GM18511 (cell line): ENCODE results near the gene TMEM154.

Experiments used
- ATAC-seq: cut with Tn5 transposase; IDR thresholded peaks from one replicate; pipeline ENCODE4 v1.9.1; 2021; ENCODE audit warnings: mild to moderate bottlenecking, moderate library complexity; ENCODE audit not compliant: unreplicated experiment

Gene TMEM154, protein sequence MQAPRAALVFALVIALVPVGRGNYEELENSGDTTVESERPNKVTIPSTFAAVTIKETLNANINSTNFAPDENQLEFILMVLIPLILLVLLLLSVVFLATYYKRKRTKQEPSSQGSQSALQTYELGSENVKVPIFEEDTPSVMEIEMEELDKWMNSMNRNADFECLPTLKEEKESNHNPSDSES

DNA sequence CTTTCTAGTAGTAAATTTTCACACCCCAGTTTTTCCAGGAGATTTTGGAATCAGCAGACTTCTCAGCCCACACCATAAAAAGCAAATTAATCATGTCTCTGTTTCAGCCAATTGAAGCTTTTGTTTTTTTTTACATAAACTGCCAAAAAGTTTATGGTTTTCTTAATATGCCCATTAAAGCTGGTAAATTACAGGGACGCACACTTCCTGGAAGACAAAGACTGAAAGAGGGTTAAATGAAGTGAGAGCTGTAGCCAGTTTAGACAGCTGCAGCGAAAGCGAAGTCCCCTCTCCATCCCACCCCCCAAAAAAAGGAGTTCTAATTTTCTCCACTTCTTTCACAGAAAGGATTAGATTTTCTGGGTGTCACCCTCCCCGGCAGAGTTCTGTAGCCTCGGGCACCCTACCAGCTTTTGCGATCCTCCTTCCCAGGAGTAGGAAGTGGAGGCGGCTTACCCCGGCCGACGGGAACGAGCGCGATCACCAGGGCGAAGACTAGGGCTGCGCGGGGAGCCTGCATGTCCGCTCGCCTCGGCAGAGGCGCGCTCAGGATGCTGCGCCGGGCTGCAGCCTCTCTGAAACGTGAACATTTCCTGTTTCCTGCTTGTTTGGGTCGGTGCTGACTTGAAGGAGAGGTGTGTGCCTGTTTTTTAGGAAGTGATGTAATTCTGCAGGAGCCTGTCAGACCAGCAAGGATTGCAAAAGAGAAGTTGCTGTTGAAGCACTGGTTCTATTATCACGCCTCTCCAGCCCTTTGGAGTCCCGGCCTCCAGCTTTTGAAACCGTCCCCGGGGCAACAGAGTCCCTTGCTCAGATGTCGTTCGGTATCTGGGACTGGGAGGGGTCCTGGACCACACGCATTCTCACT lies at the start of gene TMEM154:
Gene TMEM154, minus strand, starts transcription at position 584 of the 868 bp plus-strand sequence. Its CDS starts 64 bp downstream, at position 520.
- peak; percentile 64 for ATAC-seq

DNA sequence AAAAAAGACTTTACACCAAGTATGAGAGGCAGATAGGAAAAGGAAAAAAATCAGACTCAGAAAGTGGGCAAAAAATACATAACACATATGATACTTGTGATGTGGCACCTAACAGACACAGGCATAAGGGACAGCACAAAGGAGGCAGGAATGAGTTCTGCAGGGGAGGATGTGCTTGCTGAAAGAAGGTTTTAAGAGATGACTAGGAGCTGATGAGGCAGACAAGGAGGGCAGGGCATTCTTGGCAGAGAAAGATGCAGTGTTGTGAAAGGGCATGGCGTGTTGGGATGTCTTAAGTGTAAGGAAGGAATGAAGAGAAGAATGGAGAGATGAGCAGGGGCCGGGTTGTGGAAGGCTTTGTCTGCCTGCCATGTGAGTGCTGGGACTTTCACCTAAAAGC lies 49.7 kb upstream of the TMEM154 start:
- ATAC-seq = no peak

DNA sequence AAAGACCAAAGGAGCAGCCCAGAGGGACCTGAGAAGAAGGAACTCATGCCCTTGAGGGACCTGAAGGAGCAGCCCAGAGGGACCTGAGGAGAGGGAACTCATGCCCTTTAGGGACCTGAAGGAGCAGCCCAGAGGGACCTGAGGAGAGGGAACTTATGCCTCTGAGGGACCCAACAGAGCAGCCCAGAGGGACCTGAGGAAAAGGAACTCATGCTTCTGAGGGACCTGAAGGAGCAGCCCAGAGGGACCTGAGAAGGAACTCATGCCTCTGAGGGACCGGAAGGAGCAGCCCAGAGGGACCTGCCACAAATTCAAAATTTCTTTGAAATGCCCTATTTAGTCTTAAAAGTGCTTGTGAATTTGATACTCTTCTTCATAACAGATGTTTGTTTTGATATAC lies 48.5 kb upstream of the TMEM154 start:
- no peak for ATAC-seq

DNA sequence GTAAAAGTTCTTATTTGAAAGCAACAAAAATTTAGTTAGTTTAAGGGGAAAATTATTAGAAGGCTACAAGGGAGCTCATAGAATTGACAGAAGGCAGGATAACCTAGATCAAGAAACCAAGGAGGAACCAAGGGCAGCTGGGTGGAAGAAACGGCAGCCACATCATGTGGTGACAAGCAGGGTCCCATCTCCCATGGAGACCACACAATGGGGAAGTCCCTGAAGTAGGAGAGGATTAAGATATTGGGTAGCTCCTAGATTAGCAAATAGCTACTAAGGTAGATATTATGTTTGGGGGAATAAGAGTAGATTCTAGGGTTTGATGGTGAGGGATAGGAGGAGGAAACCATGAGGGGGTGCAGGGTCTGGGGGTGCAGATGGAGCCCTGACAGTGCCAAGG lies 48.0 kb upstream of the TMEM154 start:
- no peak for ATAC-seq

DNA sequence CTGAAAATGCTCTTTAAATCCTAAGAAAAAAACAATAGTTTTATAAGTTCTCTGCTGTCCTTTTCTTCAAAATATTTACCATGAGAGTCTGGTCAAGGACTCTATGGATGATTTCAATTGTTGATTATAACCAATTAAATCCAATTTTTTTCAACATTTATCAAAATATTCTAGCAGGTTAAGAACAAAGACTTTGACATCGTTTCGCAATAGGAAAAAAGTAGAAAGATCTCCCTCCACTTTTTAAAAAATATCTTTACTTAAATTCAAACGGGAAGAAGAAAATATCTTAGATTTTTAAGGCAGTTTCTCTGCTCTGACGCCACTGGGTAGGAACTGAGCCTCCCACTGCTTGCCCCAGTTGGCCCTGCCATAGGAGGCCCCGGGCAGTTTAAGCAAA lies 44.7 kb upstream of the TMEM154 start:
- ATAC-seq = no peak

DNA sequence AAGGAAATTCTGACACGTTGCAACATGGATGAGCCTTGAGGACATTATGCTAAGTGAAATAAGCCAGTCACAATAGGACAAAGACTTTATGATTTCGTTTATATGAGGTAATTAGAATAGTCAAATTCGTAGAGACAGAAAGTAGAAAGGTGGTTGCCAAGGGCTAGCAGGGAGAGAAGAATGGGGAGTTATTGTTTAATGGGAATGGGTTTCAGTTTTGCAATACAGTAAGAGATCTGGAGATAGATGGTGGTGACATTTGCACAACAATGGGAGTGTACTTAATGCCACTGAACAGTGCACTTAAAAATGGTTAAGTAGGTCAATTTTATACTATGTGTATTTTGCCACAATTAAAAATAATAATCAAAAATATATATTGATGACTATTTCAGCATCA lies 43.4 kb upstream of the TMEM154 start:
- ATAC-seq = no peak

DNA sequence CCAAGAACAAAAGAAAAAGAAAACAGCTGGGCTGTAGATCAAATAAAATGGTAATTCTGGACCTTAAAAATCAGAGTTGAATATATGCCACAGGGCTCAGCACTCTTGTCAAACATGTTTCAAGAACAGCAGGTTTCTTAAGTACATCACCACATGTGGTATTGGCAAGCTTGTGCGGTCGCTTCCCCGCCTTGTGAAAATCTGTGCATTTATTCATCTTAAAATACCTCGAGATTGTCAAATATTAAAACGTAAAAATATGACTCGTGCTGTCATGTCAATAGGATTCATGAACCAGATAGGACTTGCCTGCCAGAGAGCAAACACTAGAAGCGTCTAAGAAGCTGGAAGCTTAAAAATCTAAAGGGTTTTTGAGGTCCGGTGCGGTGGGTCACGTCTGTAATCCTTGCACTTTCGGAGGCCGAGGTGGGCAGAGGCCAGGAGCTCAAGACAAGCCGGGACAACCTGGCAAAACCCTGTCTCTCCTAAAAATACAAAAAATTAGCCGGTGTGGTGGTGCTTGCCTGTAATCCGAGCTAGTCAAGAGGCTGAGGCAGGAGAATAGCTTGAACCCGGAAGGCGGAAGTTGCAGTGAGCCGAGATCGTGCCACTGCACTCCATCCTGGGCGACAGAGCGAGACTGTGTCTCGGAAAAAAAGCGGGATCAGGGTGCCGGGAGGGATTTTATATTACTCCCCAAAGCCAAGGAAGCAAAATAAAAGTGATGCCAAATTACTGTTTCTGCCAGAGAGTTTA lies 40.2 kb upstream of the TMEM154 start:
- no peak for ATAC-seq

DNA sequence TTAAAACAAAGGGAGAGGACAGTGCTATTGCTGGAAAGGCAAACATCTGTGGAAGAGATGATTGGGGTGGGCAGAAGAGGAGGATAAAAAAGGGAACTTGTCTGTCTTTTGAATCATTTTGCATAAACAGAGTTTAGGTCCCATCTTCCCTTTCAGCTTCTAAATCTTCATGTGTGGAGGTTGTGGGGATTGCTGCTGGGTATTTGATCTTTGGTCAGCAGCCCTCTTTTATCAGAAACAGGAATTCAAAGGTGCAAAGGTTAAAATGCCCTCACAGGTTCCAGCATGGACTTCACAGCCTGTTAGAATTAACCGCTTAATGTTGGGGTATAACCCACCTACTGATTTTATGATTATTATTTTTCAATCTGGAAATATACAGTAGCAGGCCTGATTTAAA lies 39.5 kb upstream of the TMEM154 start:
- no peak for ATAC-seq

DNA sequence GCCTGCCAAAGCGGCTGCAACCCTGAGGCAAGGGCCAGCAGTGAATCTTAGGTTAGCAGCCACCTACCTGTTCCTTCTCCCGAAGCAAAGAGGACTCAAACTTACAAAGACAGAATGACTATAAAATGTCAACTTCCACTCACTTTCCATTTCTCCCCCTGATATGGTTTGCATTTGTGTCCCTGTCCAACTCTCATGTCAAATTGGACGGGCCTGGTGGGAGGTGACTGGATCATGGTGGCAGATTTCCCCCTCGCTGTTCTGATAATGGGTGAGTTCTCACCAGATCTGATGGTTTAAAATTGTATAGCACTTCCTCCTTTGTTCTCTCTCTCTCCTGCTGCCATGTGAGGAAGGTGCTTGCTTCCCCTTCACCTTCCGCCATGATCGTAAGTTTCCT lies 35.3 kb upstream of the TMEM154 start:
- ATAC-seq = no peak

DNA sequence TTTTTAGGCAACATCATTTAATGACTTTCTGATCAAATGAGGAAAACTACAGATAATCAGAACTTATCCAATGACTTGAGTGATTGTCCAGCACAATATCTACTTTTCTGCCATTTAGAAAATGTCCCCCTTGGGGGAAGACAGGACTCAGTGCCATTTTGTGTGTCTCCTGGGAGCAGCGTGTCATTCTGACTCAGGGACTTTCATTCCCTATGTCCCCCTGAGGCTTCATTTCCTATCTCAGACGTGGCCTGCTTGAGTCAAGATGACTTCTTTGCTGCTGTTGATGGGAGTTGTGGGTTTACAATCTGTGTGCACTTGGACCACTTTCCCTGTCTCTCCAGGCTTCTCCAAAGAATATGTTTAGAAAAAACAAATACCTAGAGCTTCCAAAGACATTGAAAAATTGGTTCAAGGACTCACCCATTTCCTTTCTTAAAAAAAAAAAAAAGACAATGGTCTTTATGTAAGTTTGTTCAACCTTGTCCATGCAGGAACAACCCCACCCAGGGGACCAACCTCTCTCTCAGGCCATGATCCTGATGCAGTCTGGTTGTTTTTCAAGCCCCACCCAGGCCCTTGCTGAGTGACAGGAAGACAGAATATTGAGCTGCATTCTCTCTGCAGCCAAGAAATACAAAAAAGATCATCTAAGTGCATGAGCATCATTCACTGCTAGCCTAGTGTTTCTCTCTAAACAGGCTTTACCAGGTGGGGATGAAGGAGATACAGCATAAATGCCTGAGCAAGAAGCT lies 34.3 kb upstream of the TMEM154 start:
- ATAC-seq = no peak

DNA sequence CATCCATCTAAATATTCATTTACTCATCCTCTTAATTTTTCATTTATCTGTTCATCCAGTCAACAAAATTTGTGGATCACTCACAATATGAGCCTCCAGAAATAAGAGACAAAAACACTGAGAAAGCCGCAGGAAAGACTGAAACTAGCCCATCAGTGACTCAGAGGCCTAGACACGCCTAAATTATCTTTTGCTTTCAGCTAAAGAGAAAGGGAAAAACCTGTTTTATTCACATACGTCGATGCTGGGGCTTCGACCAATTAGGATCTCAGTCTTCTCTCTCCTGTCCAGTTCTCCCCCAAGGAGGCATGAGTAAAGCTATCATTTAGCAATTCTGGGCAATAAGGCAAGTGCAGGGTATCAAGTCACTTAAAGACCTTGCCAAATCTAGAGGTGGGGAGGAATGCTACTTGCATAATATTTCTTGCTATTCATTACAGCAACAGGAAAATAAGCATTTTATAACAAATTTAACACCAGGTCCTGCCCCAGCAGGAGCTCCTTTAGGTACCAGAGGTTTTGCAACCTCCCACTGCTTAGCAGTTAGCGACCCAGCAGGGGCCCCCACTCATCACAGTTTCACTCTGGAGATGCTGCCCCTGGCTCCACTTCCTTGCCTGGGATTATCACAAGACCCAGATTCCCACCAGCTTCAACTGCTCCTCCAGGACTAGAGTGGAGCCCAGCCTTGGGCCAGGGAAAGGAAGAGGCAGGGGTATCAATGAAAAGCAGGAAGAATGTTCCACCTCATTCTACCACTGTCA lies 30.1 kb upstream of the TMEM154 start:
- no peak for ATAC-seq

DNA sequence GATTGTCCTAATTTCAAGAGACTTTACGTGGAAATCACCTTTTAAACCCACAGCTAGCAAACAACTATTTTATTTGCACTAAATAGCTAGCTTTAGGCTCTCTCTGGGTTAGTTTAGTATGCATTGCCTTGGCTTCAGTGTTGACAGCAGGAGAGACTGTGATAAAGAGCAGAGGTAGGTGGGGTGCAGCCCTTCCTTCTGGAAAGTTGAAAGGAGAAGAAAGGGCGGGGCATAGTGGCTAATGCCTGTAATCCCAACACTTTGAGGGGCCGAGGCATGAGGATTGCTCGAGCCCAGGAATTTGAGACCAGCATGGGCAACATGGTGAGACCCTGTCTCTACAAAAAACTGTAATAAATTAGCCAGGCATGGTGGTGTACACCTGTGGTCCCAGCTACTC lies 29.0 kb upstream of the TMEM154 start:
- no peak for ATAC-seq

DNA sequence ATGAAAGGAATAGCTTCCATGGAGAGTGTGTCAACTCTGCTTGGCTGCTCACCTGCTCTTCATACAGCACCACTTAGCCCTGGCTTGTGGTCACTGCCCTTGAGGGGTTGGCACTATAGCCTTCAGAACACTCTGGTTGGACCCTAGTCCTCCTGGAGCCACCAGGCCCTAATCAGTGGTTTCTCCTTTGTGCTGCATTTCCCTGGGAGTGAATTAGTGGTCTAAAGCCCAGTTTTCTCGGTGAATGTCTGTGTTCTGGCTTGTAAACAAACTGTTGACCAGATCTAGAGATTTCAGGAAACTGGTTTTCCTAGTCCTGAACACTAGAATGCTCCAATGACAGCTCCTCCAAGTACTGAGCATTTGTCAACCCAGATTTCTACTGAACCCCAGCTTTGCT lies 28.6 kb upstream of the TMEM154 start:
- no peak for ATAC-seq

DNA sequence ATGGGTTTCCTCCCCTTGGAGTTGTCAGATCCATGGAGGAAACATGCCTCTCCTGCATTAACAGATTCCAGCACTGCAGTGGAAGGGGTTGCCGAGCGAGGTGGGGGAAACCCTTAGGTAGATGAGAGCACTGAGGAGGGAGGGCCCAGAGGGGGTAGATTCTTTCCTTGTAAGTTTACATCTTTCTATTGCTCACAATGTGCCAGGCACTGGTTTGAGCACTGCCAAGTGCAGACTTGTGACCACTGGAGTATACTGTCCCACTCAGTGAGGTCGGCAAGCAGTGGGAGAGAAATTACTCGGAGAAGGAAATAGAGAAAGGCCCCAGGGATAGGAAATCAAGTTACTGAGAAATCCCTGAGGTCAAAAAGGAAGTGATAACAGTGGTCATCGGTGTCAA lies 27.8 kb upstream of the TMEM154 start:
- no peak for ATAC-seq

DNA sequence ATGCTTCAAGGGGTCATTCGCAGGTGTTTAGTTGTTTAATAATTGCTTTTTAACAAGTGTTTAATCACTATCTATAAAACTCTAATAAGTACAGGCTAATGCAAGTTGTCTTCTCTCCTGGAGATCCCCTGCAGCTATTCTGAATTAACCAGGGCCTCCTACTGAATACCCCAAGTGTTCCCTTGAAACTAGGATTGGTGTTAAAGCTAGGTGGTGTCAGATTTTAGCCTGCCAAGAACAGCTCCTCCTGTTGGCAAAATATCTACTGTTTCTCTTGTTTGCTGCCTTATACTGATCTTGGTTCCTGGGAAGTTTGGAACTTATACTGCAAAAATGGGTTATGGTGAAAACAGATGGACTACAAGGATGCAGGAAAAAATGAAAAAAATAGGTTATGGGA lies 26.1 kb upstream of the TMEM154 start:
- no peak for ATAC-seq

DNA sequence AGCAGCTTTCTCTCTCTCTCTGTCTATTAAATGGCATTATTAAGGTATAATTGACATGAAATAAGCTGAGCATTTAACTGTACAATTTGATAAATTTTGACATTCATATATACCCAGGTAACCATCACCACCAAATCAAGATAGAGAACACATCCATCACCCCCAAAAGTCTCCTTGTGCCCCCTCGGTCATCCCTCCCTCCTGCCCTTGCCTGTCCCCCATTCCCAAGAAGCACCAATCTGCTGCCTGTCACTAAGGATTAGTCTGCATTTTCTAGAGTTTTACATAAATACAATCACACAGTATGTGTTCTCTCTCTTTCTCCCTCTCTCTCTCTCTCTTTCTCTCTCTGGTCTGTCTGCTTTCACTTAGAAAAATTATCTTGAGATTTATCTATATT lies 25.0 kb upstream of the TMEM154 start:
- no peak for ATAC-seq

DNA sequence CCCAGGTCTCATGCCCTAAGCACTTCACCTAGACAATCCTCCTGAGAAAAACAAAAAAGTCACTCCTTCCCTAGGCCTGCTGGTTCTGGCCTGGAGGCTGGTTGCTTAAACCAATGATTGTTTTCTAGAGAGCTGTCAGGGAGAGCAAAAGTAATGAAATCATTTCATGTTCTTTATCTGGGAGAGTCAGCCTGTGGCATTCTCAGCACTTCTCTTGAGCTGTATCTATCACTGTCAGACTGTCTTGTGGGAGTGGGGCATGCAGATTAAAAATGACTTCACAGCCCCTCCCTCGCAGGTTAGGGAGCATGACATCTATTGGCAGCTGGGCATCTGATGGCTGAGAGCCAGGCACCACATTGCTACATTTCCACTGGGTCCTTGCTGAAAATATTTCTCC lies 20.4 kb upstream of the TMEM154 start:
- no peak for ATAC-seq

DNA sequence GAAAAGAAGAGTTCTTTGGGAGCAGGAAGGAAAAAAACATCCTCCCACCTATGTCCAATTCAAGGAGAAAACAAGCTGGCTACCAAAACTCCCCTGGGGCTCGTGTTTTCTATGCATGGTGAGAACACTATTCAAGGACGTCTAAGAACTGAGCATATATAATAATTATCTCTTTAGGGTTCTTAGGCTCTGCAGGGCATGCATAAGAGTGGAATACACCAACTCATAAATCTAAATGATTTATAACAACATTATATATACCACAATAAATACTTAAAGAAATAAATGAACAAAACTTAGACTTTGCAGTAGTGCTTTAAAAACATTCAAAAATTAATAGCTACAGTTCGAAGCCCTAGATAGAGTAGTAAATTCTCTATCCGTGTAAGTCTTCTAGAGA lies 19.5 kb upstream of the TMEM154 start:
- no peak for ATAC-seq

DNA sequence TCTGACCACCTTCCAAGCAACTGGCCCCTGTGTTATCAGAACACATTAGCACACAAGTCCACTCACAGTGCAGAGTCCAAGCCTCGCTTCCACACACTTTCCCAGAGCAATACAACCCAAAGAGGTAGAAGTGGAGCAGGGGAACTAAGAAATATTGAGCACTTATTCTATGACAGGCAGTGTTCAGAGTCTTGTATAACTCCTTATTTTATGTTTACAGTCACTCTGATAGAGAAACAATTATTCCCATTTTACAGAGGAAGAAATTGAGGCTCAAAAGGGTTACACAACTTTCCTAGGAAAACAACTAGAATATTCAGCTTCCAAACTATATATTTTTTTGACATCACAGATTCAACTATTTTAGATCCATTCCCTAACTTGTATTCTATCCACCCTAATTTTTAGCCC lies 18.3 kb upstream of the TMEM154 start:
- ATAC-seq = no peak

DNA sequence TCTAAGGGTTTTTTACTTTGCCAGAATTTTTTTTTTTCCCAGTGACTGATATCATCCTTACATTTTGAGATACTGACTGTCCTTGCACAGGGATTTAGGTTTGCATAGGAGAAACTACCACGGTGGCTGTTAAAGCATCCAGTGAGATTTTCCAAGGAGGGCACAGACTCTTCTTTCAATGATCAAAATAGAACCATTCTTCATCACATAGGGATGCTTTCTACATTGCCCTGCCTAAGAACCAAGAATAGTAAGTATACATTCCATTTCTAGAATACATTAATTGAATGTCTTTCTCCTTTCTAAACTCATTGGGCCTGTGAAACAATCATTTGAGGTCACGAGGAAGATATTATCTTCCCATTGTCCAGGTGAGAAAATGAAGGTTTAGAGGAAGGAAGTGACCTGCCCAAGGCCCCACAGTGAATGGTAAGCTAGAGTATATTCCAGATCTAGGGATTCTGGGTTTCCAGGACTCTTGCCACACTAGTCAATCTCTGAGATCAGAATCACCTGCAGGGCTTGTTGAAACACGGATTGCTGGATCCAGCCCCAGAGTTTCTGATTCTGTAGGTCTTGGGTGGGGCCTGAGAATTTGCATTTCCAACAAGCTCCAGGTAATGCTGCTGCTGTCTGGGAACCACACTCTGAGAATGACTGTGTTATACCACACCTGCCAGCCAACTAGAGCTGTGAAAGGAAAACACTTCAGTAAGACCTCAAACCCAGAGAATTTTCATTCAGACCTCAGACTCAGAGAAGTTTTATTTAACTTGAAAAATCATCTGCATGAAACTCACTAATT lies 17.7 kb upstream of the TMEM154 start:
- peak; percentile 5 for ATAC-seq
